HG03469 (cell line): ENCODE measurements around the gene KCTD10.

Experiments
- ATAC-seq: cut with Tn5 transposase; IDR thresholded peaks from one replicate; pipeline ENCODE4 v1.9.1; 2021; ENCODE audit warnings: mild to moderate bottlenecking, moderate library complexity, moderate number of reproducible peaks; ENCODE audit not compliant: unreplicated experiment

KCTD10 gene

GRCh38 chr12:109495012-109495411, 17.9 kb upstream of the KCTD10 start:
- ATAC-seq, result no peak

DNA sequence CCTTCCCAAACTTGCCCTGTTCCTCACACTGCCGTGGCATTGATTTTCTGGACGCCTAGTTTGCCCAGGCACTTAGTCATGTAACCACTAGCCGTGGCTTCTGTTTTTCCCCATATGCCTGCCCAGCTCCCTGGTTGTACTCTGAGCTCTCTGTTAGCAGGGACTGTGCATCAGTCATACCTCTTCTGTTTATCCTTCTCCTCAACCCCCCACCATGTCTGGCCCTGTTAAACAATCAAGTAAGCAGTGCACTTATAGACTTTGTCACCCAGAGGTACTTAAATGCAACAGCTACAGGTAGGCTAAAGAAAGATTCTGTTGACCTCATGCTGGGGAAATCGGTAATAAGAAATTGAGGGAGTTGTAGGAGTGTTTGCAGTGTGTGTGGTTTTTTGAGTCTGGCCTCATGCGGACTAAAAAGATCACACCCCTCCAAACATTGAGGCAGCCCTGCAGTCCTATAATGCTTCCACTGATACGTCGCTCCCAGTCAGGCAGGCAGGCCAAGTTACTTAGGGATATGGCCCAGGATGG, 17.3 kb upstream of the KCTD10 start:
- no peak for ATAC-seq

DNA sequence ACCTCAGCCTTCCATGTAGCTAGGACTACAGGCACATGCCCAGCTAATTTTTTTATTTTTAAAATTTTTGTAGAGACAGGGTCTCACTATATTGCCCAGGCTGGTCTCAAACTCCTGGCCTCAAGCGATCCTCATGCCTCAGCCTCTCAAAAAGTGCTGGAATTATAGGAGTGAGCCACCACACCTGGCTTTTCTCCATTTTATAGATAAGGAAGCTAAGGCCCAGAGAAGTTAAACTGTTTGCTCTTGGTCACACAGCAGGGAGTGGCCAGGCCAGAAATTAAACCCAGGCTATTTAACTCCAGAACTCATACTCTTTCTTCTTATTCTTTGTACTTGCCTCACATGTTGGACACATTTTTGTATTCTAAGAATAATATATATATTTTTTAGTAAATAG, 16.8 kb upstream of the KCTD10 start:
- no peak for ATAC-seq

DNA sequence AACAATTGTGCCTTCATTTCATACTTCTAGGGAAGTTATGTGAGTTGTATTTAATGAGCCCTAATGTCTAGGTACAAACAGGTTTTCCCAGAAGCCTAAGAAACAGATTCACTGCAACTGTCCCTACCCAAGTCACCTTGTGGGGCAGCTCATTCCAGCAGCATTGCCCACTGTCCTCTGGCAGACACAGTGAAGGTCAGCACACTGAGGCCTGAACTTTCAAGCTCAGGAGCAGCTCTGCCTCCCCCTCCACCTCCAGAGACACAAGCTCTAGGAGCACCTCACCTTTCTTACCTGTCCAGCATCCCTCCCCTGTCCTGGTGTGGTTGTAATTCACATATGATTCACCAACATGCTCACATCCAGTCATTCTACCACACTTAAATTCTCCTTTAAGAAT, 16.0 kb upstream of the KCTD10 start:
- ATAC-seq, result no peak

DNA sequence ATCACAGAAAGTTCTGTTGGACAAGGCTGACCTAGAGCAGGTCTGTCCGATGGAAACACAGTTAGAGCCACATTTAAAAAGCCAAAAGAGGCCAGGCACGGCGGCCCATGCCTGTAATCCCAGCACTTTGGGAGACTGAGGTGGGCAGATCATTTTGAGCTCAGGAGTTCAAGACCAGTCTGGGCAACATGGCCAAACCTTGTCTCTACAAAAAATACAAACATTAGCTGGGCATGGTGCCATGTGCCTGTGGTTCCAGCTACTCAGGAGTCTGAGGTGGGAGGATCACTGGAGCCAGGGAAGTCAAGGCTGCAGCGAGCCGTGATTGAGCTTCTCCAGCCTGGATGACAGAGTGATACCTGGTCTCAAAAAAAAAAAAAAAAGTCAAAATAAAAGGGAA, 15.3 kb upstream of the KCTD10 start:
- no peak for ATAC-seq

DNA sequence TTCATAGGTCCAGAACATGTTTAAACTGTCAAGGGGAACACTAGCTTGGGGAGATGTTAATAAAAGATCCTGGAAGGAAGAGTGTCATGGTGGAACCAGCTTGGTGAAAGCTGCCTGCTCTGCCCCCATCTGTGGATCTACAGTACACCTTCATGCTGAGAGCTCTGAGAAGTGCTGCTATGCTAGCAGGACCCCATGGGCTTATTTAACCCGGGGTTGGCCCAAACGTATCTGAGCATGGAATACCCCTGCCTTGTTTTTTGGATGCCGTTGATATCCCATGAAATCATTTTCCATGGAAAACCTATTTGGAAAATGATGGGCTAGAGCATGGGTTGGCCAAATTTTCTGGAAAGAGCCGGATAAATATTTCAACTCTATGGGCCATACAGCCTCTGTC, 14.6 kb upstream of the KCTD10 start:
- no peak for ATAC-seq

DNA sequence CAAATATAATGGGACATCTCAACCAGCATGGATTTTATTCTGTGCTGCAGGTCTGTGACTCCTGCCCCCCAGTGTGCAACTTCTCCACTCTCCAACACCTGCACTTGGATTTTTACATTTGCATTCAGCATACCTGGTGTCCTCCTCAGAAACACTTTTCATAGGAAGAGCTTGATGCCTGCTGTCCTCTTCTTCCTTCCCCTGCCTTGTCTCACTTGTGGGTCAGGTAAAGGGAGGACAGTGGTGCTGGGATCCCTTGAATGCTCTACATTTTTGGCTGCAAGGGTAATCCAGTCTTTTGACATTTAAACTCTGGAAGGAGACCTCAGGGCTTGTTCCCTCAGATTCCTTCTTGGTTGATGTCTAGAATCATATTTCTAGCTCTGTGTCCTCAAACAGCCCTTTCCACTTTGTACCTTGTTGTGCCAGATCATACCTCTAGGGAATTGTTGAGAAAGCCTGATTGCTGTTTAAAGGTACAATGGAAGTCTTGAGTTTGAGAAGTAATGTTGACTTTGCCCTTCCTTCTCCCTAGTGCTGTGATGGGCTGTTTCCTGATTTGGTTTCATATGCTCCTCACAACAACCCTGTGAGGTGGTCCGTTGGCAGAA, 13.0 kb upstream of the KCTD10 start:
- no peak for ATAC-seq

- no peak for ATAC-seq
Observed at GRCh38 chr12:109489016-109489954, 12.2 kb upstream of the KCTD10 start.

- ATAC-seq, result no peak
Observed at GRCh38 chr12:109488051-109488665, 11.1 kb upstream of the KCTD10 start.

DNA sequence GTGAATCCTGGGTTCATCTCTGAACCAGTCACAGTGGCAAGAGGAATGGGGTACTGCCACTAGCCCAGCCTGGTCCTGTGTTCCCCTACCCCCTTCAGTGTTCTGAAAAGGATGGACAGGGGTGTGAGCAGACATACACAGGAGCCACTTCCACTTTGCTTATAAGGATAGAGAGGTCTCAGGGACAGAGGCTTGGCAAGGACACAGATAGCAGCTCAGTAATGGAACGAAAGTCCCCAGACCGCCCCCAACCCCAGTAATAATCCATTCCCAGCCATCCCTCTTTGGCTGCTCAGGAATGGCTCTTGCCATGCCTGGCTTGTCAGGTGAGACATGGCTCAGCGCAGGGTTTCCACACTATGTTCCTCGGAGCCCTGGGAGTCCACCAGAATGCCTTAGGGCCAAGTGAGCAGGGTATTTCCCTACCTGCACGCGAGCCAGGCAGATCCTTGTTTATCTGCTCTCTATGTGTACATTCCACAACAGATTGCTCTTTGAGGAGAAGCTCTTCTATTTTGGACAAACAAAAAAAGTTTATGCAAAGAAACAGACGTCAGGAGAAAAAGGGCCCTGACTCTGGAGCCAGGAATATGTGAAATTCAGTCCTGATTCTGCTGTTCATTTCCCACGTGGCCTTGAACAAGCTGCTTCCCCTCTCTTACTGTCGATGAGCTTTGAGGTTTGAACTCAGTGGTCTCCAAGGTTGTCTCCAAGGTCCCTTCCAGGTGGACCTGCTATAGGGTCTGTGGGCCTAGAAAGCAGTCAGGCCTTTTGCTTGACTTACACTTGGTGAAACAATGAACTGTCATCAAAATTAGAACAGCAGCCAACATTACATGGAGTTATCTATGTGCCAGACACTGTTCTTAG, 10.3 kb upstream of the KCTD10 start:
- ATAC-seq, result no peak

DNA sequence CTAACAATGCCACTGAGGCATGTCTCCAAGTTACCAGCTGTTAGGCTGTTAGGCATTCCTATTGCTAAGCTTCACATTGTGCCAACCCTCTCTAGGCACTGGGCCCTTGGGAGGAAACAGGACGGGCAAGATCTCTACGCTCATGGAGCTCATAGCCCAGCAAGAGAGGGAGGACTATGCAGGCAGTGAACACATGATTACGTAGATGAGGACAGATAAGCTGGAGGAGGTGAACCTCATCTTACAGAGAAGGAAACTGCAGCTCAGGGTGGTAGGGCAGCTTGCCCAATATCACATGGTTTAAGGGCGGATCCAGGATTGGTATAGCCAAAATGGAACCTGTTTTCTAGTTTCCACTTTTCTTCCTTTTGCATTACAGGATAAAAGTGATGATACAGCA, 8.1 kb upstream of the KCTD10 start:
- ATAC-seq, result no peak

- ATAC-seq, result no peak
Observed at GRCh38 chr12:109483346-109483745, 6.2 kb upstream of the KCTD10 start.

- ATAC-seq, result no peak
Observed at GRCh38 chr12:109482894-109483293, 5.8 kb upstream of the KCTD10 start.

- no peak for ATAC-seq
Observed at GRCh38 chr12:109482491-109482890, 5.4 kb upstream of the KCTD10 start.

DNA sequence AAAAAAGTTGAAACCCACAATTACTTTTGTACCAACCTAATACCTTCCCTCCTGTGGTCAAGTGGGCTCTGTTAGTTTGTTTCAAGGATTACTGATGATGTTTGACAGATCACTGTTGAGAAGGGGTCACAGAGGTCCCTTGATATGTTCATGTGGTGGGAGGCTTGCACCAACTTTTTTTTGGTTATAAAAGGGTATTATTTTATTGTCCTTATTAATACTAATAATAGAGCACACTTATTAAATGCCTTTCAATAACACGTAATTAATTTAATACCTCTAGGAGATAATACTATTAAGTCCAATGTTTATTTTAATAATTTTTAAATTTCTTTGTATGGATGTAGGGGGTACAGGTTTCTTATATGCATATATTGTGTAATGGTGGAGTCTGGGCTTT, 4.8 kb upstream of the KCTD10 start:
- ATAC-seq, result no peak

GRCh38 chr12:109480356-109480755, 3.3 kb upstream of the KCTD10 start:
- no peak for ATAC-seq

- no peak for ATAC-seq
Observed at GRCh38 chr12:109479761-109480160, 2.7 kb upstream of the KCTD10 start.

DNA sequence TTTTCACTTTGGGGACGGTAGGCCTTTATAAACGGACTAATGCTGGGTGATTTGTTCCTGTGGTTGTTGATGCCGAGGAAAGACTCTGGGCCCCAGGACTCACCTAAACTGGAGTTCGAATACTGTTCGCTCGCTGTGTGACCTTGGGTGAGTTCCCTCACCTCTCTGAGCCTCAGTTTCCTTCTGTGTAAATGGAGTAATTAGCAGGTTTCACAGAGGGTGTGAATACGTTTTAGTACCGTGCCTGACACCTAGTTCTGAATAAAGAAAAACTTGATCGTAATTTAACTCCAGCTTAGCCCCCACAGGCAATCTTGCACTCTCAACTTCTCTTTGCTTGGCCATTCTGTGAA, 839 bp upstream of the KCTD10 start:
- ATAC-seq, result no peak

DNA sequence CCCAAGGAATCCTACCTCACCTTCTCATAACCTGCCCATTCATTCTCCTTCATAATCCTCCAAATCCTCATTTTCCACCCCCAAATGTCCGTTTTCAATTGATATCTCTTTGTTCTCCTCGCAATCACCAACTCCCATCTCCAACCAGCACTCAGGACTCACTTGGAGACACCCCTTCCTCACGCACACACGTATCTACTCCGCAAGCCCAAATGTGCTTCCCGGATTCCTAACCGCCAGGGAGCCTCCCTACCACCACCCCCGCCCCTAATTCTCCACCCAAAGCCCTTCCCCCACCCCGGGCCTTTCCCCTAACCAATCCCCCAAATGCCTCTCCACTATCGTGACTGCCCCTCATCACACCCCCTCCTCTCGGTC, 304 bp downstream of the KCTD10 start:
- no peak for ATAC-seq

GRCh38 chr12:109475993-109476806, 900 bp downstream of the KCTD10 start:
- no peak for ATAC-seq
